ENCODE data around the gene ZNF469. TPM values are rescaled to one million over a fixed set of nuclear protein-coding genes. Genes with fewer than 3 reads are reported as not detected.

ZNF469 gene
- total RNA-seq, 1 experiment from 2014 or later, result not detected

DNA sequence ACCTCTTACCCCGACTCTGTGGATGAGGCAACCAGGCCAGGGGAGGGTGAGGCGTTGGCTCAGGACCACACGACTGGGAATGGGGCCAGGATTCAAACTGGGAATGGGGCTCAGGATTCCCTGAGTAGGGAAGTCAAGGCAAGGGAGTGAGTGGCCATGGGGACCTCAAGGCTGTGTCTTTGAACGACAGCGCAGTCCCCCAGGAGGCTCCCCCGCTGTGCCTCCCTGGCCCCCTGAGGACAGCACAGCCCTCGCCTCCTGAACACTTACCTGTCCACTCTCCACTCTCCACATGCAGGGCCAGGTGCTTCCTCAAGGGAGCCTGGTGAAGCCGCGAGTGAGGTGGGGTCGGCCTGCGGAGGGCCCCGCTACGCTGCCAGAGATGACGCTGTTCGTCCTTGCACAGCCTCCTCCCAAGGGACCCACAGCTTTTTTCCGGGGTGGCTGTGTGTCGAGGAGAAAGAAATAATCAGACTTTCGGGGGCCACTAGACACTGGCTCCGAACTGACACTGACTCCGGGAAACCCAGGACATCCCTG, 6.9 kb downstream of the ZNF469 start:
- no peaks in the 10 kb centered on the region for H4K20me1 ChIP-seq (ENCODE audit: insufficient read depth, low read depth, low read length)
- H3K4me3 ChIP-seq (ENCODE audit: low read length), result no peak overlapping the region
- H3K79me2 ChIP-seq (ENCODE audit: low read length), result no peaks in the 10 kb centered on the region
- no peak overlapping the region for H3K9ac ChIP-seq (ENCODE audit: low read length)
- no peak overlapping the region for H2AFZ ChIP-seq (ENCODE audit: low read length)
- no peak for DNase-seq
- no peak overlapping the region for H3K4me2 ChIP-seq (ENCODE audit: low read depth, low read length, poor library complexity, severe bottlenecking)
- H3K27ac ChIP-seq (ENCODE audit: low read length), result no peak overlapping the region
- no peaks in the 10 kb centered on the region for H3K27me3 ChIP-seq (ENCODE audit: low read length)
- no peaks in the 10 kb centered on the region for H3K9me2 ChIP-seq (replicated peaks; ENCODE audit: insufficient read depth, low read length)
- H3K9me3 ChIP-seq (ENCODE audit: low read length), result no peaks in the 10 kb centered on the region
- H3K4me1 ChIP-seq (ENCODE audit: low read length), result no peaks in the 10 kb centered on the region
- no peaks in the 10 kb centered on the region for H3K36me3 ChIP-seq (ENCODE audit: insufficient read depth, low read length)

- H3K9me3 ChIP-seq (ENCODE audit: low read length), result no peaks in the 10 kb centered on the region
- DNase-seq, result no peak
- no peak overlapping the region for H2AFZ ChIP-seq (ENCODE audit: low read length)
- no peaks in the 10 kb centered on the region for H3K36me3 ChIP-seq (ENCODE audit: insufficient read depth, low read length)
- no peak overlapping the region for H3K27ac ChIP-seq (ENCODE audit: low read length)
- no peaks in the 10 kb centered on the region for H3K9me2 ChIP-seq (replicated peaks; ENCODE audit: insufficient read depth, low read length)
- no peaks in the 10 kb centered on the region for H3K79me2 ChIP-seq (ENCODE audit: low read length)
- H3K9ac ChIP-seq (ENCODE audit: low read length), result no peak overlapping the region
- H4K20me1 ChIP-seq (ENCODE audit: insufficient read depth, low read depth, low read length), result no peaks in the 10 kb centered on the region
- H3K4me1 ChIP-seq (ENCODE audit: low read length), result no peaks in the 10 kb centered on the region
- H3K27me3 ChIP-seq (ENCODE audit: low read length), result no peaks in the 10 kb centered on the region
- H3K4me3 ChIP-seq (ENCODE audit: low read length), result no peak overlapping the region
- no peak overlapping the region for H3K4me2 ChIP-seq (ENCODE audit: low read depth, low read length, poor library complexity, severe bottlenecking)
These were observed 7.5 kb downstream of the ZNF469 start for GRCh38 chr16:88390265-88390664.

- no peaks in the 10 kb centered on the region for H3K4me1 ChIP-seq (ENCODE audit: low read length)
- H3K9me3 ChIP-seq (ENCODE audit: low read length), result no peaks in the 10 kb centered on the region
- H3K4me2 ChIP-seq (ENCODE audit: low read depth, low read length, poor library complexity, severe bottlenecking), result no peak overlapping the region
- H3K27ac ChIP-seq (ENCODE audit: low read length), result no peak overlapping the region
- no peaks in the 10 kb centered on the region for H3K36me3 ChIP-seq (ENCODE audit: insufficient read depth, low read length)
- DNase-seq, result no peak
- no peaks in the 10 kb centered on the region for H3K9me2 ChIP-seq (replicated peaks; ENCODE audit: insufficient read depth, low read length)
- H2AFZ ChIP-seq (ENCODE audit: low read length), result no peak overlapping the region
- H3K4me3 ChIP-seq (ENCODE audit: low read length), result no peak overlapping the region
- H3K79me2 ChIP-seq (ENCODE audit: low read length), result no peaks in the 10 kb centered on the region
- no peaks in the 10 kb centered on the region for H3K27me3 ChIP-seq (ENCODE audit: low read length)
- no peaks in the 10 kb centered on the region for H4K20me1 ChIP-seq (ENCODE audit: insufficient read depth, low read depth, low read length)
- H3K9ac ChIP-seq (ENCODE audit: low read length), result no peak overlapping the region
These were observed 8.0 kb downstream of the ZNF469 start for GRCh38 chr16:88390735-88391134.

DNA sequence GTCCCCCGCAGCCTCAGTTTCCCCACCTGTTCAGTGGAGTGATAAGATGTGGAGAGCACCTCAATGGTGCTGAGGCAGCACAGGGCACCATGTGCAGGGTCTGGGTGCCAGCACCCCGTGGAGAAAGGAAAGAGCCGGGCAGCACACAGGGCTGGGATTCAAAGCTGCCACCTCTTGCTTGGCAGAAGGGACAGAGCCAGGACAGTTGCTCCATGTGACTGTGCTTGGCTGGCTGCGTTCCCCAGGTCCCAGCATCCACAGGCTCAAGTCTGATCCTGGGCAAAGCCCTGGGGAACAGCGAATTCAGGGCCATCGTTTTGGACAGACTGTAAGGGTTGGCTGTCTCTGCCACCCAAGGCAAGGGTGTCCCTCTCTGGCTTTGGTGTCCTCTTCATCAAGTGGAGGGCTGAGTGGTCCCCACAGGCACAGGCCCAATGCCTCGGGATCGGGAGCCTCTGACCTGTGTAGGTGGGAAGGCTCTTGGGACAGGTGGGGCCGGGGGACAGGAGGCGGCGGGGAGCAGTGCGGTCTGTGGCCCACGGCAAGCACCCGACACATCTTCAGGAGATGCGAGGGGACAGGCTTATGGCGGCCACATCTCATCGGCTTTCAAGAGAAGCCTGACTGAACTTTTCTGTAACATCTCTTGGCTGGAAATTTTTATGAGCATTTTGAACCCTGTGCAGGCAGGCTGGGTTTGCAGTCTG, 8.5 kb downstream of the ZNF469 start:
- Histone ChIP-seq H3K27ac (ENCODE audit: low read length) (no peak overlapping the region), H3K9ac (ENCODE audit: low read length) (no peak overlapping the region), H2AFZ (ENCODE audit: low read length) (no peak overlapping the region), H3K27me3 (ENCODE audit: low read length) (no peaks in the 10 kb centered on the region), H4K20me1 (ENCODE audit: insufficient read depth, low read depth, low read length) (no peaks in the 10 kb centered on the region), H3K9me2 (replicated peaks; ENCODE audit: insufficient read depth, low read length) (no peaks in the 10 kb centered on the region), H3K36me3 (ENCODE audit: insufficient read depth, low read length) (no peaks in the 10 kb centered on the region), H3K79me2 (ENCODE audit: low read length) (no peaks in the 10 kb centered on the region), H3K9me3 (ENCODE audit: low read length) (no peaks in the 10 kb centered on the region), H3K4me1 (ENCODE audit: low read length) (no peaks in the 10 kb centered on the region), H3K4me2 (ENCODE audit: low read depth, low read length, poor library complexity, severe bottlenecking) (no peak overlapping the region), H3K4me3 (ENCODE audit: low read length) (no peak overlapping the region)
- no peak for DNase-seq

DNA sequence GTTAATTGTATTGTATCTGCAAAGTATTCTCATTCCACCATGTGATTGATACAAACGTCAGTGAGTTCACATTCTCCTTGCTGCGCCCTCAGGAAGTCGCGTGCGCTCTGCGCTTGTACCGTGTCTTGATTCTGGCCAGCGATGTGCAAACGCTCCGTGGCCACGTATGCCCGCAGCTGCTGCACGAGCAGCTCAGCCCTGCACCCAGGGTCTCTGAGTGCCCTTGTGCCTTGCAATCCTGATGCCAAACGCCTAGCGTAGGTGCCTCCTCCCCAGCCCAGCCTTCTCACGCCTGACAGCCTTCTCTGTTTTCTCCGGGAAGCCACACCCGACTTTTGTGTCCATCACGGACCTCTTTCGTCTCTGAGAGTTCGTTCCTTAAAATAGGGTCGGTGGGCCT, 9.4 kb downstream of the ZNF469 start:
- Histone ChIP-seq H2AFZ (ENCODE audit: low read length) (no peak overlapping the region), H3K36me3 (ENCODE audit: insufficient read depth, low read length) (no peaks in the 10 kb centered on the region), H3K9me3 (ENCODE audit: low read length) (no peaks in the 10 kb centered on the region), H3K27ac (ENCODE audit: low read length) (no peak overlapping the region), H3K79me2 (ENCODE audit: low read length) (no peaks in the 10 kb centered on the region), H3K4me1 (ENCODE audit: low read length) (no peaks in the 10 kb centered on the region), H3K9me2 (replicated peaks; ENCODE audit: insufficient read depth, low read length) (no peaks in the 10 kb centered on the region), H3K9ac (ENCODE audit: low read length) (no peak overlapping the region), H3K27me3 (ENCODE audit: low read length) (no peaks in the 10 kb centered on the region), H3K4me3 (ENCODE audit: low read length) (no peak overlapping the region), H3K4me2 (ENCODE audit: low read depth, low read length, poor library complexity, severe bottlenecking) (no peak overlapping the region), H4K20me1 (ENCODE audit: insufficient read depth, low read depth, low read length) (no peaks in the 10 kb centered on the region)
- DNase-seq, result no peak

- Histone ChIP-seq H3K27me3 (ENCODE audit: low read length) (no peaks in the 10 kb centered on the region), H3K4me2 (ENCODE audit: low read depth, low read length, poor library complexity, severe bottlenecking) (no peak overlapping the region), H3K79me2 (ENCODE audit: low read length) (no peaks in the 10 kb centered on the region), H3K36me3 (ENCODE audit: insufficient read depth, low read length) (no peaks in the 10 kb centered on the region), H3K9me3 (ENCODE audit: low read length) (no peaks in the 10 kb centered on the region), H3K27ac (ENCODE audit: low read length) (no peak overlapping the region), H4K20me1 (ENCODE audit: insufficient read depth, low read depth, low read length) (no peaks in the 10 kb centered on the region), H3K9me2 (replicated peaks; ENCODE audit: insufficient read depth, low read length) (no peaks in the 10 kb centered on the region), H3K4me1 (ENCODE audit: low read length) (no peaks in the 10 kb centered on the region), H3K9ac (ENCODE audit: low read length) (no peak overlapping the region), H3K4me3 (ENCODE audit: low read length) (no peak overlapping the region), H2AFZ (ENCODE audit: low read length) (no peak overlapping the region)
- no peak for DNase-seq
These were observed 9.9 kb downstream of the ZNF469 start for GRCh38 chr16:88392616-88393015.

DNA sequence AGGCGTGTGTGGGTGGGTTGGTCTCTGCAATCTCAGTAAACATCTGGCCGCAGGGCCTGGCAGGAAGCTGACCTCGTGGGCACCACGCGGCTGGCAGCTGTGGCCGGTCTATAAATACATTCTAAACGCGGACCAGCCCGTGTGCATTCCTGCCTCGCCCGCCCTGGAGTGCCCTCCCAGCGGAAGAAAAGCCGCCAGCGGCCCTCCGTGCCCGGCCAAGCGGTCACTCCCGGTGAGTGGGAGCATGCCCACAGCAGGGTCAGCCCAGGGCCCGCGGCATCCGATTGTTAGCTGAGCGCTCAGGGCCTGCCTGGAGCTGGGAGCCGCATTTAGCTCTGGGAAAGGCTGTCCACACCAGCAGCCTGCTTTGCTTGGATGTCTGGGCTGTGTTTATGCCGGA, 10.3 kb downstream of the ZNF469 start:
- H3K9me3 ChIP-seq (ENCODE audit: low read length), result no peaks in the 10 kb centered on the region
- no peak overlapping the region for H2AFZ ChIP-seq (ENCODE audit: low read length)
- no peaks in the 10 kb centered on the region for H3K9me2 ChIP-seq (replicated peaks; ENCODE audit: insufficient read depth, low read length)
- no peaks in the 10 kb centered on the region for H3K4me1 ChIP-seq (ENCODE audit: low read length)
- no peaks in the 10 kb centered on the region for H3K79me2 ChIP-seq (ENCODE audit: low read length)
- H3K9ac ChIP-seq (ENCODE audit: low read length), result no peak overlapping the region
- H3K4me2 ChIP-seq (ENCODE audit: low read depth, low read length, poor library complexity, severe bottlenecking), result no peak overlapping the region
- no peak for DNase-seq
- no peak overlapping the region for H3K4me3 ChIP-seq (ENCODE audit: low read length)
- H3K36me3 ChIP-seq (ENCODE audit: insufficient read depth, low read length), result no peaks in the 10 kb centered on the region
- no peak overlapping the region for H3K27ac ChIP-seq (ENCODE audit: low read length)
- H3K27me3 ChIP-seq (ENCODE audit: low read length), result no peaks in the 10 kb centered on the region
- H4K20me1 ChIP-seq (ENCODE audit: insufficient read depth, low read depth, low read length), result no peaks in the 10 kb centered on the region

- Histone ChIP-seq H3K9ac (ENCODE audit: low read length) (no peak overlapping the region), H4K20me1 (ENCODE audit: insufficient read depth, low read depth, low read length) (no peaks in the 10 kb centered on the region), H3K9me3 (ENCODE audit: low read length) (no peaks in the 10 kb centered on the region), H2AFZ (ENCODE audit: low read length) (no peak overlapping the region), H3K27me3 (ENCODE audit: low read length) (no peaks in the 10 kb centered on the region), H3K79me2 (ENCODE audit: low read length) (no peaks in the 10 kb centered on the region), H3K36me3 (ENCODE audit: insufficient read depth, low read length) (no peaks in the 10 kb centered on the region), H3K4me2 (ENCODE audit: low read depth, low read length, poor library complexity, severe bottlenecking) (no peak overlapping the region), H3K4me1 (ENCODE audit: low read length) (no peaks in the 10 kb centered on the region), H3K4me3 (ENCODE audit: low read length) (no peak overlapping the region), H3K27ac (ENCODE audit: low read length) (no peak overlapping the region), H3K9me2 (replicated peaks; ENCODE audit: insufficient read depth, low read length) (no peaks in the 10 kb centered on the region)
- DNase-seq, result no peak
These were observed 10.8 kb downstream of the ZNF469 start for GRCh38 chr16:88393571-88393970.

All from Karpas-422 (cell line).